K562 (cell line): Measurements from ENCODE around the gene CZIB. TPM values are rescaled to one million over a fixed set of nuclear protein-coding genes. Genes with fewer than 3 reads are reported as not detected.
A peak's percentile ranks its signal among the peaks of the same experiment; 100 is the strongest.

Experiments used
- ARID3B ChIP-seq: fragments of 250-450 bp; sonication (Bioruptor Pico); IDR thresholded peaks from 2 replicates; pipeline ENCODE4 v1.4.0; 2020; ENCODE audit warnings: borderline replicate concordance
- BRD9 ChIP-seq: fragments of 450-650 bp; IDR thresholded peaks from 2 replicates; pipeline ENCODE4 v1.6.1; 2018; ENCODE audit warnings: low read depth; ENCODE audit not compliant: partially characterized antibody
- CGGBP1 ChIP-seq: fragments of 250-450 bp; sonication (Bioruptor Pico); IDR thresholded peaks from 2 replicates; pipeline ENCODE4 v1.9.0; 2021; ENCODE audit warnings: mild to moderate bottlenecking
- ETV1 ChIP-seq: fragments of 450-650 bp; conservative IDR thresholded peaks from 2 replicates; pipeline ENCODE4 v1.6.1; 2016; ENCODE audit warnings: missing genetic modification characterization, control low read depth, low read depth, missing compliant biosample characterization
- GATA2 ChIP-seq: sonication (generic); formaldehyde crosslinking; IDR thresholded peaks from 2 replicates; pipeline ENCODE4 v1.4.0; 2020; ENCODE audit warnings: mild to moderate bottlenecking, missing genetic modification reagents
- KAT7 ChIP-seq: sonication (generic); formaldehyde crosslinking; IDR thresholded peaks from 2 replicates; pipeline ENCODE4 v1.8.0; 2022; ENCODE audit warnings: missing genetic modification reagents, mild to moderate bottlenecking, borderline replicate concordance
- MEIS2 ChIP-seq: fragments of 450-650 bp; IDR thresholded peaks from 2 replicates; pipeline ENCODE4 v1.6.1; 2014; ENCODE audit warnings: mild to moderate bottlenecking; ENCODE audit not compliant: partially characterized antibody
- MIER1 ChIP-seq: fragments of 450-650 bp; IDR thresholded peaks from 2 replicates; pipeline ENCODE4 v1.6.1; 2016; ENCODE audit warnings: antibody characterized with exemption, mild to moderate bottlenecking, low read depth
- MTF1 ChIP-seq: fragments of 250-450 bp; sonication (Bioruptor Pico); IDR thresholded peaks from 2 replicates; pipeline ENCODE4 v1.9.0; 2021; ENCODE audit warnings: moderate library complexity, mild to moderate bottlenecking, inconsistent platforms, borderline replicate concordance
- NCOA1 ChIP-seq: fragments of 450-650 bp; IDR thresholded peaks from 2 replicates; pipeline ENCODE4 v1.6.1; 2016; ENCODE audit warnings: low read depth
- NFATC3 ChIP-seq: fragments of 450-650 bp; IDR thresholded peaks from 2 replicates; pipeline ENCODE4 v1.6.1; 2017; ENCODE audit warnings: mild to moderate bottlenecking
- NKRF ChIP-seq: fragments of 450-650 bp; IDR thresholded peaks from 2 replicates; pipeline ENCODE4 v1.6.1; 2016; ENCODE audit warnings: borderline replicate concordance
- PHB2 ChIP-seq: fragments of 450-650 bp; IDR thresholded peaks from 2 replicates; pipeline ENCODE4 v1.6.1; 2017; ENCODE audit warnings: low read depth
- PRPF4 ChIP-seq: fragments of 200-400 bp; formaldehyde crosslinking; IDR thresholded peaks from one replicate; pipeline ENCODE4 v1.6.1; 2017; ENCODE audit warnings: low read length, low read depth, mild to moderate bottlenecking; ENCODE audit not compliant: insufficient read depth, poor library complexity, severe bottlenecking
- SMARCA5 ChIP-seq: fragments of 450-650 bp; IDR thresholded peaks from 2 replicates; pipeline ENCODE4 v1.6.1; 2016
- SREBF1 ChIP-seq: fragments of 150-350 bp; IDR thresholded peaks from 2 replicates; pipeline ENCODE4 v1.6.1; 2014; ENCODE audit warnings: antibody characterized with exemption, low read depth, low read length, borderline replicate concordance
- STAG1 ChIP-seq: sonication (generic); formaldehyde crosslinking; IDR thresholded peaks from 2 replicates; pipeline ENCODE4 v1.5.0; 2020; ENCODE audit warnings: missing genetic modification reagents, borderline replicate concordance
- VEZF1 ChIP-seq: fragments of 200-800 bp; sonication (Bioruptor generic); IDR thresholded peaks from 2 replicates; pipeline ENCODE4 v1.6.1; 2017; ENCODE audit warnings: missing genetic modification characterization, missing compliant biosample characterization
- ZBTB33 ChIP-seq: sonication (generic); formaldehyde crosslinking; IDR thresholded peaks from 2 replicates; pipeline ENCODE4 v1.8.1; 2023; ENCODE audit warnings: mild to moderate bottlenecking, missing genetic modification reagents
- ZFX ChIP-seq: sonication (generic); formaldehyde crosslinking; IDR thresholded peaks from 2 replicates; pipeline ENCODE4 v1.8.0; 2022; ENCODE audit warnings: mild to moderate bottlenecking, missing genetic modification reagents, moderate library complexity
- ZNF239 ChIP-seq: fragments of 250-450 bp; sonication (Bioruptor Pico); IDR thresholded peaks from 2 replicates; pipeline ENCODE4 v1.4.0; 2020; ENCODE audit warnings: mild to moderate bottlenecking
- polyA plus RNA-seq, 8 experiments: library from polyadenylated mRNA; depleted of rRNA in 4 of 8; stranded (reverse) in 5 of 8; unstranded in 3 of 8; fragments of >200 nt; fragmentation: Nextera tagmentation in 2 of 8; fragmentation: Illumina TruSeq in 1 of 8; extraction: Ambion mirVana in 2 of 8; extraction: Trizol in 1 of 8; gene quantifications; 2 replicates each; pipeline versions ENCODE4 v1.2.1 to v1.2.3, GENCODE V29; 2011 to 2014; ENCODE audit warnings: inconsistent platforms in 1 of 8, missing spikeins in 1 of 8
- total RNA-seq, 7 experiments: library from RNA; depleted of rRNA in 6 of 7; stranded (reverse); fragments of >200 nt in 6 of 7; fragmentation: Illumina TruSeq in 2 of 7; extraction: Trizol in 2 of 7; gene quantifications; 2 replicates each; pipeline versions ENCODE4 v1.2.1 to v1.2.3, GENCODE V29; 2011 to 2021; ENCODE audit warnings: low replicate concordance in 1 of 7

Gene CZIB
- total and polyA plus RNA-seq, 9 of the 15 experiments (the other 6 are each of a cell fraction or from before 2014, with no cell fraction given): 52.6 to 111 (median 80.0) TPM

GRCh38 chr1:53196485-53197290 is 23.7 kb downstream of the CZIB start, which contains the start of gene CPT2 (continued):
- TF ChIP-seq SREBF1 (no peak), MTF1 (CRISPR knock-in tag) (no peak), MEIS2 (peak; percentile 61), SMARCA5 (no peak), ZNF239 (CRISPR knock-in tag) (no peak), KAT7 (peak; percentile 99), BRD9 (no peak), GATA2 (CRISPR knock-in tag) (0 out of 2 replicates have a peak, but pooled peaks have one; percentile 35), ZBTB33 (CRISPR knock-in tag) (no peak), PHB2 (no peak), NCOA1 (no peak), STAG1 (no peak; the same call in 1 of the 2 replicates), PRPF4 (no peak), NFATC3 (no peak), ETV1 (tag) (peak; percentile 79), MIER1 (no peak), VEZF1 (peak; percentile 86), ZFX (CRISPR knock-in tag) (peak; percentile 97), CGGBP1 (no peak), ARID3B (no peak), NKRF (no peak)
